Heart left ventricle (tissue), 16 donors: Measurements from ENCODE around the gene DCTN5. TPM values are rescaled to one million over a fixed set of nuclear protein-coding genes. Genes with fewer than 3 reads are reported as not detected.

Source experiments
- ATAC-seq, 4 donors: fragments of 200-7000 bp; cut with Tn5 transposase; one replicate each; pipeline ENCODE4 v1.9.1; 2020 to 2022; ENCODE audit warnings: moderate library complexity in 4 of 4, mild to moderate bottlenecking in 3 of 4, moderate number of reproducible peaks in 1 of 4
- DNase-seq, 5 donors: peaks; one replicate each; pipeline ENCODE4 v3.0.0-alpha.2; 2020
- H3K27ac ChIP-seq, 12 donors: fragments of 200-600 bp; sonication (generic) in 4 of 12; one replicate each; pipeline versions ENCODE4 v1.5.0 to v1.8.0; 2016 to 2022; ENCODE audit warnings: mild to moderate bottlenecking in 2 of 12
- H3K27me3 ChIP-seq, 9 donors: fragments of 200-600 bp; sonication (generic) in 2 of 9; one replicate each; pipeline versions ENCODE4 v1.5.1 to v1.8.0; 2016 to 2022; ENCODE audit warnings: mild to moderate bottlenecking in 3 of 9
- H3K36me3 ChIP-seq, 9 donors: fragments of 200-600 bp; sonication (generic) in 2 of 9; one replicate each; pipeline versions ENCODE4 v1.5.0 to v1.8.0; 2018 to 2022; ENCODE audit warnings: mild to moderate bottlenecking in 2 of 9
- H3K4me1 ChIP-seq, 12 donors: fragments of 200-600 bp; sonication (generic) in 4 of 12; one replicate each; pipeline versions ENCODE4 v1.5.0 to v1.8.0; 2016 to 2022; ENCODE audit warnings: mild to moderate bottlenecking in 3 of 12
- H3K4me3 ChIP-seq, 12 donors: fragments of 200-600 bp; sonication (generic) in 4 of 12; one replicate each; pipeline versions ENCODE4 v1.5.0 to v1.8.0; 2017 to 2022; ENCODE audit warnings: mild to moderate bottlenecking in 9 of 12, moderate library complexity in 4 of 12
- H3K9me3 ChIP-seq, 12 donors: fragments of 200-600 bp; sonication (generic) in 4 of 12; one replicate each; pipeline versions ENCODE4 v1.5.0 to v1.8.0; 2016 to 2022; ENCODE audit warnings: mild to moderate bottlenecking in 1 of 12
- CTCF ChIP-seq, 12 donors: fragments of 200-600 bp; sonication (generic) in 4 of 12; IDR thresholded peaks; one replicate each; pipeline versions ENCODE4 v1.5.0 to v1.8.0; 2018 to 2022; ENCODE audit warnings: antibody characterized with exemption in 12 of 12, mild to moderate bottlenecking in 5 of 12
- POLR2A ChIP-seq, 2 donors: fragments of 450-650 bp; IDR thresholded peaks; one replicate each; pipeline ENCODE4 v1.6.1; 2017; ENCODE audit warnings: antibody characterized with exemption in 2 of 2, mild to moderate bottlenecking in 2 of 2, moderate library complexity in 2 of 2
- WGBS, 4 donors: extraction: QIAGEN DNeasy Blood & Tissue Kit in 2 of 4; methylation state at CpG; one replicate each; pipeline versions ENCODE4 v1.1.5 to v1.1.7; 2013 to 2018; 5-methylcytosine and 5-hydroxymethylcytosine counted together
- intact Hi-C, 10 donors: fragments of 100-400 bp; cut with DNase I; formaldehyde crosslinking; loops; one replicate each; pipeline versions ENCODE4 v1.11.1 to v1.14.2; 2022
- polyA plus RNA-seq, 2 donors: library from polyadenylated mRNA; stranded (reverse); fragments of 200-250 nt; gene quantifications; one replicate each; pipeline ENCODE4 v1.2.3, GENCODE V29; 2013
- total RNA-seq, 9 donors: library from RNA; depleted of rRNA in 2 of 9; stranded (reverse); fragments of >200 nt in 2 of 9; fragmentation: NEBNext Ultra II Directional in 3 of 9; extraction: Animal tissue kit (Norgen Biotek cat#: 25700) in 3 of 9; gene quantifications; one replicate each; pipeline versions ENCODE4 v1.1.0 to v1.2.4, GENCODE V29; 2016 to 2023
- donor health status: ischemic (EF 13 %, LVEDD 7.1; RV severe dilation, severe dysfunction).
- donor health status: healthy with polysubstance abuse.
- donor health status: DM: no; HTN: yes; CAD: no.
- donor health status: DM: no; HTN: no; CAD: no.
- donor health status: ischemic (EF 25% LVEDD 6.9; RV normal size, moderate dysfunction).
- donor health status: ischemic (EF 25% LVEDD 5.7; RV mildly dilated, moderate dysfunction).
- donor health status: healthy.
- donor health status: DM: yes; HTN: yes; CAD: no.
- donor health status: ischemic (EF 35%, LVEDD 5.7; RV mildly dilated, moderate dysfunction).
- donor health status: nonischemic (EF 11% LVEDD 7.7; RV severe dilation, severe dysfunction).
- donor health status: DM: yes; HTN: yes; CAD: no.
- donor health status: PGD.
- donor health status: ischemic (EF 29% LVEDD 5.4; RV normal size, mild dysfunction).
- donor health status: nonischemic (EF 23%, LVEDD 6.1; RV moderate dilation, normal function).

The DCTN5 gene
- total and polyA plus RNA-seq, 11 donors, result 7.4 to 56.0 (median 38.4) TPM

DNA sequence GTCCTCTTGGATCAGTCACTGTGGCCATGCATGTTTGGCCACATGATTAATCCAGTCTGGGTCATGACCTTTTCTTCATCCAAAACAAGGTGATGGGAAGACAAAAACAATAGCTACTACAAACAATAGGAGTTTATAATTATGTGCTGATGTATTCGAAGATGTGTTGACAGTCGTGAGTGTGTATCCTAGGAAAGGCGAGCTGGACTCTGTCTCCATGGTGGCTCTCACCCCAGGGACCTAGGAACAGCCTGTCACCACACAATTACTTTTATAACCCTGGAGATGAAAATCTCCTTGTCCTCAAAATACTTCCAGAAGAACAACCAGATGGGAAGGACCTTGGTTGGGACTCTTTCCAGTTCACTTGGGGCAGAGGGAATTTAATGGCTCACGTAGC, 27.6 kb downstream of the DCTN5 start:
- no peak for TF ChIP-seq POLR2A (IDR thresholded peaks at IDR 0.05)
- TF ChIP-seq CTCF (IDR thresholded peaks at IDR 0.05), result no peak
- WGBS, 4 donors, result 50 to 72% (median 56%) methylated on average over 4 of the region's 4 CpGs

DNA sequence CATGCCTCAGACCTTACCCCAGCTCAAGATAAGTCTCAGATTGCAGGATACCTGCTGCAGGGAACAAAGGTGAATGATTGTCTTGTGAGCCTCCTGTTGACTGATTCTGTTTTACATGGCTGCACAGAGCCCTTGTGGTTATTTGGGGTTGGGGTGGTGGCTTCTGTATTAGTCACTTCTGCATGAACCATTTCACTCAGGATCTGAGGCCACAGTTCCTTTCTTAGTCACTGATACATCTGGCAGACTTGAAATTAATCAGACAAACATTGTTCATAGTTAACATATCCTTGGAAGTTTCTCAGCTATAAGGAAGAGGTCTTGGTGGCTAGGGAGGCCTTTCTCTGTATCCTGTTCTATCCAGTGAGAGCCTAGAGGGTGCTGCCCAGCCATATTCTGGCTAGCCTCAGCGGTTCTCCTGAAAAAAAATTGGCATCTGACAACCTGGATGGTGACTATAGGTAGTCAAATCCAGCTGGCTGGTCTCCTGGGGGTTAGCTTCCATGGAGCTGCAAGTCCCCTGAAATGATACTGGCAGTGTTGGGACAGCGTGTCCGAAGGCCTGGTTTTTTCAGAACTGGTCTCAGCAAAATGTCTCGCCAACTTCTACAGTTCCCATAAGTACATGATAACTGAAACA, 29.0 kb downstream of the DCTN5 start:
- H3K27ac ChIP-seq, result no peak overlapping the region
- DNase-seq, result no peak
- H3K36me3 ChIP-seq, result peaks cover 3 to 88% (median 73%) of the 10 kb centered on the region in 9 donors
- H3K4me1 ChIP-seq, result no peaks in the 10 kb centered on the region
- H3K27me3 ChIP-seq, result no peaks in the 10 kb centered on the region
- TF ChIP-seq POLR2A (IDR thresholded peaks at IDR 0.05) (no peak), CTCF (IDR thresholded peaks at IDR 0.05) (no peak)
- 90 to 98% (median 94%) methylated on average over 4 of the region's 4 CpGs for WGBS, 4 donors
- no peak for ATAC-seq
- no peaks in the 10 kb centered on the region for H3K9me3 ChIP-seq
- no peak overlapping the region for H3K4me3 ChIP-seq
- intact Hi-C loops, result no loop called here

More for the DNA sequence above, 27.6 kb downstream of the DCTN5 start:
- intact Hi-C loops, result no loop called here
- Histone ChIP-seq H3K27ac (no peak overlapping the region), H3K9me3 (no peaks in the 10 kb centered on the region), H3K36me3 (peaks cover 3 to 90% (median 86%) of the 10 kb centered on the region in 9 donors), H3K4me3 (no peak overlapping the region), H3K27me3 (no peaks in the 10 kb centered on the region), H3K4me1 (no peaks in the 10 kb centered on the region)
- DNase-seq, result no peak
- peak in 1 of 4 donors; percentile 61 for ATAC-seq

DNA sequence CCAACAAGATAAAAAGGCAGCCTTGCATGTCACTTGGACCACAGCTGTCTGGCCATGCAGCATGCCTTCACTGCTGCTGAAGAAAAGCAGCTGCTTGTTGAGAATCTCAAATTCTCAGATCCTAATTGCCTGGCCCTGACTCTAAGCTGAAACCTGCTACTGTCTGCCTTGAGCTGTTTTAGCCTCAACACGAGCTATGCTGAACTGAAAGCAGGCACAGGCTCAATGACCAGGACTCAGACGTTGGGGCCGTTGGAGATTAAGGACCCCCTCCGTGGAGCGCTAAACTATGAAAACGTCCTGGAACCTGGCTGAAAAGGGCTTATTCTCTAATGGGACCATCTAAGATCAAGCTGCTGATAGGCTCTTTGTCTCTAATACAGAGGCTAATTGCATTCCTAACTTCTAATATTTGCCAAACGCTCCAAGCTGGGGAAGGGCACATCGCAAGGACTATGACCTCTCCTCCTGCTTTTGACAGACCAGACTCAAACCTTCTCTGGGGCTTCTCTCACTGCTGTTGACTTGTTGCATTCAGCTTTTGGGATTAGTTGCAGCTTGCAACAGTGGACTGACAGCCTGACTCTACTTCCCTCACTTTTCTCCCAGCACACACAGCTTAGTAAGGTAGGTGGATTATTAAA, 32.8 kb downstream of the DCTN5 start:
- Histone ChIP-seq H3K36me3 (peaks cover 0 to 57% (median 35%) of the 10 kb centered on the region in 9 donors), H3K9me3 (no peaks in the 10 kb centered on the region), H3K27me3 (no peaks in the 10 kb centered on the region), H3K4me1 (peaks cover 0 to 12% (median 8%) of the 10 kb centered on the region in 12 donors), H3K4me3 (no peak overlapping the region), H3K27ac (no peak overlapping the region)
- ATAC-seq (no peak), DNase-seq (no peak)
- intact Hi-C loops, result no loop called here
- WGBS, 4 donors, result 61 to 81% (median 71%) methylated on average over 8 of the region's 8 CpGs
- TF ChIP-seq CTCF (IDR thresholded peaks at IDR 0.05) (no peak), POLR2A (IDR thresholded peaks at IDR 0.05) (no peak)

DNA sequence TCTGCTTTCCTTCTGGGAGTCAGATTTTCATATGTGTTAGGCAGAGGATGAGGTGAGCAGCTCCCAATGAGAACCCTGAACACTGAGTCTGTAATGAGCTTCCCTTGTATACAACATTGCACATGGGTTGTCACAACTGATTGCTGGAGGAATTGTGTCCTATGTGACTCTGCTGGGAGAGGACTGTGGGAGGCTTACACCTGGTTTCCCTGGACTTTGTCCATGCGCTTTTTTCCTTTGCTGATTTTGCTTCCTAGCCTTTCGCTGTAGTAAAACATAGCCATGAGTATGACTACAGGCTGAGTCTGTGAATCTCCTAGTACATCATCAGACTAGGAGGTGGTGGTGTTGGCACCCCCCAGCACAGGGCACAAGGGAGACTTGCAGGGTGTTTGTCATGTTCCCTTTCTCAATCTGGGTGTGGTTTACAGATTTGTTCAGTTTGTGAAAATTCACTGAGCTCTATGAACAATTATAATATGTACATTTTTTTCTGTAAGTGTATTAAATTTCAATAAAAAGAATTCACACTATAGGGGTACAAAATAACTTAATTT, 35.7 kb downstream of the DCTN5 start:
- WGBS, 4 donors, result 88 to 98% (median 97%) methylated on average over 2 of the region's 2 CpGs
- Histone ChIP-seq H3K9me3 (no peaks in the 10 kb centered on the region), H3K27me3 (no peaks in the 10 kb centered on the region), H3K36me3 (peaks cover 0 to 44% (median 27%) of the 10 kb centered on the region in 9 donors), H3K4me3 (no peak overlapping the region), H3K4me1 (peaks cover 0 to 18% (median 13%) of the 10 kb centered on the region in 12 donors), H3K27ac (no peak overlapping the region)
- TF ChIP-seq POLR2A (IDR thresholded peaks at IDR 0.05), result no peak
- ATAC-seq (no peak), DNase-seq (no peak)
- intact Hi-C loops, result no loop called here
